HG03196 (cell line): ENCODE data around the gene MEX3D.
"Not testable (repeated sequence)": the region's sequence is repeated elsewhere in the genome, so short reads cannot be mapped to it uniquely, and the experiment has no call there.

ENCODE experiments used
- ATAC-seq: cut with Tn5 transposase; IDR thresholded peaks from one replicate; pipeline ENCODE4 v1.9.1; 2021; ENCODE audit not compliant: unreplicated experiment

The MEX3D gene

DNA sequence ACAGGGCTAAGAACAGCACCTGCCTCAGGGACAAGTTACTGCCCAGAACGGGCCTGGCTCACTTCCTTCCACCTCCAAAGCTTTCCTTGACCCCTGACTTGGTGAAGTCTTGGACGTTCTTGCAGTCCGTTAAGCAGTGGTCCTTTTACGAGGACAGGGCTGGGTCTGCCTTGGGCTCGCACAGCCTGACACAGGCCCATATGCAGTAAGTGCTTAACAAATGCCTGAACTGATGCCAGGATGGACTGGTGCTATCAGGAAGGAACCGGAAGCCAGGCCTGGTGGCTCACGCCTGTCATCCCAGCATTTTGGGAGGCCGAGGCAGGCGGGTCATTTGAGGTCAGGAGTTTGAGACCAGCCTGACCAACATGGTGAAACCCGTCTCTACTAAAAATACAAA lies 46.1 kb downstream of the MEX3D start:
- ATAC-seq: no peak

DNA sequence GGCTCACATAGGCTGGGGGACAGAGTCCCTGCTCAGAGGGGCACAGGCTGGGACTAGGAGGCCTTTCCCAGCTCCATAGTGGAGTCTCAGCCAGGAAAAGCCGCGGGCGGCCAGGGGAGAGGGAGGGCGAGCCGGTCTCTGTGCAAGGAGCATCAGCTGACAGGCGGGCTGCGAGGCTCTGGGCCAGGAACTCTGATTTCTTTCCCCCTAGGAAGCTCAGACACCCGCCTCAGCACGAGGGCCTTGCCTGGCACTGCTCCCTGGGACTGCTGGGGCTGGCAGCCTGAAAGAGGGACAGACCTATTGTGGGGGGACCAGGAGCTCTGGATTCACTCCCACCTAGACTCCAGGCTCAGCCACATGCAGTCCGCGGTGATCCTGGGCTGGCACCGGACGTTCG lies 46.5 kb downstream of the MEX3D start:
- no peak for ATAC-seq

DNA sequence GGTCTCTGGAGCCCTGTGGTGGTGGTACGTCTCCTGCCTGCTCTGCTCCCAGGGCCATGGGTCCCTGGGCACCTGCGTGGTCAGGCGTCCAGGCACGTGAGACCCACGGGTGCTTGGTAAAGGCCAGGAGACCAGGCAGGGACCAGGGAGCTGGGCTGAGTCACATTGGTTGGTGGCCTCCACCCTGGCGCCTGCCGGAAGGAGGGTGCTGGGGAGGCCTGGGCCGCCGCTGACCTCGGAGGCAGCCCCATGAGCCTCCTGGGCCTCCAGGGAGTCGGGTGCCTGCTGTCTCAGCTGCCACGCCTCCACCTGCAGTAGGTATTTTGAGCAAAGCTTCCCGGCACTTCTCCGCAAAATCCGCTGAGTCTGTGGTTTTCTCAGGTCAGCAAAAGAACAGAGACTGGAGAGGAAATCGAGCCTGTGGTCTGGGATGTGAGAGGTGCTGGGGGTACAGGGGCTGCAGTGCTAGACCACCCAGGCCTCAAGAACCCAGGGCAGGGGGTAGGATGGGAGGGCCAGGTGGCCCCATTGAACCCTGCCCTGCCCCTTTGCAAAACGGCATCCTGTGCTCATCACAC lies 47.8 kb downstream of the MEX3D start:
- ATAC-seq: no peak

DNA sequence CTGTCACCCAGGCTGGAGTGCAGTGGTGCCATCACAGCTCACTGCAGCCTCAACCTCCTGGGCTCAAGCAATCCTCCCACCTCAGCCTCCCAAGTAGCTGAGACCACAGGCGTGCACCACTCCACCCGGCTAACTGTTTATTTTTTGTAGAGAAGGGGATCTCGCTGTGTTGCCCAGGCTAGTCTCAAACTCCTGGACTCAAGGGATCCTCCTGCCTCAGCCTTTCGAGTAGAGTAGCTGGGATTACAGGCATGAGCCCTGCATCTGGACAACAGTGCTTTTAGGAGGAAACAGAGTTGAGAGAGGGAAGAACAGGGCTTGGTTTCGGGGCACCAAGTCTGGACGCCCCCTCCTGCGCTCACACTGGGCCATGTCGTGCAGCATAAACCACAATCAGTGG lies 48.3 kb downstream of the MEX3D start:
- ATAC-seq: not testable (repeated sequence)

DNA sequence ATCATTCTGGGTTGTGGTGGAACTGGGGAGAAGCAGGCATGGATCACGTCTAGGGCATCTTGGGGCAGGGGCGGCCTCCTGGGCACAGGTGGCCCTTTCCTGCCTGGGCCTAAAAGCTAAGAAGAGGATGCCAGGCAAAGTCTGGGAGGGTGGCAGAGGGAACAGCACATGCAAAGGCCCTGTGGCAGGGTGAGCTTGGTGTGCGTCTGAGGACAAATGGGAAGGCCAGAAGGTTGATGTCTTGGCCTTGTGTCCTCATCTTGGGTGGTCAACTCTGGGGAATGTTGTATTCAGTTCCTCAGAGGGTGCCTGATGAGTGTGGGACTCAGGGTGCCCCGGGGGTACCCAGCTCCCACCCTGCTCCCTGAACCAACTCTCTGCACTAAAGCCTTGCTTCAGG lies 49.7 kb downstream of the MEX3D start:
- ATAC-seq: no peak

DNA sequence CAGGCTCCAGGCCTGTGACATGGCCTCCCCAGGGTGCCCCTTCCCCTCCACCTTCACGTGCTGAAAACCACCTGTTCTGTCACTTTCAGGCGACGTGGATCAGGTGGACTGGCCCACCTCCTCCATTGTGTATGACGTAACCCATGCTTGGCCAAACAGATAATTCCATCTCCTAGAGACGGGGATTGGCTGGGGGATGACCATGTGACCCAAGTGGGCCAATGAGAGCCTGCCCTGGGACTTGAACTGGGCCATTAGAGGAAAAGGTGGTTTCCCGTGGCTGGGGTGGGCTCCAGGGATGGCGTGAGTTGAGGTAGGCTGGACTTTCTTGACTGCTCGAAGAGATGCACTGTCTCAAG lies 51.8 kb downstream of the MEX3D start:
- ATAC-seq: no peak

DNA sequence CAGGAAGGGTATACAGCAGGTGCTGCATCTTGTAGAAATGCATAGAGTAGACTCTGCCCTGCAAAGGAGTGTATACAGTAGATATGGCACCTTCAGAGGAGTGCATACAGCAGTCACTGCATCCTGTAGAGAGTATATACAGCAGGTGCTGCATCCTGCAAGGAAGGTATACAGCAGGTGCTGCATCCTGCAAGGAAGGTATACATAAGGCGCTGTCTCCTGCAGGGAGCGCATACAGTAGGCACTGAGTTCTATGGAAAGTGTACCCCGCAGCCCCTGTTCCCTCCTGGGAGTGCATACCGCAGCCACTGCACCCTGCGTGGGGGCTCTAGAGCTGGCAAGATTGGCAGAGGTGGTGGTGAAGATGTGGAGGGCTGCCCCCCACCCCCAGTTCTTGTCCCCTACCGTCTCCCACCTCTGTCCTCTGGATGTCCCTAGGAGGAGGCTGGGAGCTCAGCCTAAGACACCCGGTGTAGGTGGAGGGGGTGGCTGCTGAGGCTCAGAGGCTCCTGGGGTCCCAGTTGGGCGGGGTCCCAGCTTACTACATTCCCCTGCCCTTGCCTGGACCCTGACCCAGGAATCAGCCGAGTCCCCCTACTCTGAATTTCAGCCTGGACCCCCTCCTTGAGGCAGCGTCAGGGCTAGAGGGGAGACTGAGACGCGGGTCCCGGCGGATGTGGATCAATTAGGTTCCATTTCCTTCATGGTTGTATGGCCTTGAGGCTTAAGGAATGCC lies 53.0 kb downstream of the MEX3D start:
- ATAC-seq: no peak

DNA sequence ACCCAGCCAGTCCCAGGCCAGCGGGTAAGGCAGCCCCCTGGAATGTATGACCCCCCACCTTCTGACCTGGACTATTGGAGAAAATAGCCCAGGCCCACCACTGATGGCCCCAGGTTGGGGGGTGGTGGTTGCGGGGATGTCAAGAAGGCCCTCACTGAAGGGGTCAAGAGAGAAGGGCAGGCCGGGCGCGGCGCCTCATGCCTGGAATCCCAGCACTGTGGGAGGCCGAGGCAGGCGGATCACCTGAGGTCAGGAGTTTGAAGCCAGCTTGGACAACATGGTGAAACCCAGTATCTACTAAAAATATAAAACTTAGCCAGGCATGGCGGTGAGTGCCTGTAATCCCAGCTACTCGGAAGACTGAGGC lies 53.8 kb downstream of the MEX3D start:
- ATAC-seq: no peak

DNA sequence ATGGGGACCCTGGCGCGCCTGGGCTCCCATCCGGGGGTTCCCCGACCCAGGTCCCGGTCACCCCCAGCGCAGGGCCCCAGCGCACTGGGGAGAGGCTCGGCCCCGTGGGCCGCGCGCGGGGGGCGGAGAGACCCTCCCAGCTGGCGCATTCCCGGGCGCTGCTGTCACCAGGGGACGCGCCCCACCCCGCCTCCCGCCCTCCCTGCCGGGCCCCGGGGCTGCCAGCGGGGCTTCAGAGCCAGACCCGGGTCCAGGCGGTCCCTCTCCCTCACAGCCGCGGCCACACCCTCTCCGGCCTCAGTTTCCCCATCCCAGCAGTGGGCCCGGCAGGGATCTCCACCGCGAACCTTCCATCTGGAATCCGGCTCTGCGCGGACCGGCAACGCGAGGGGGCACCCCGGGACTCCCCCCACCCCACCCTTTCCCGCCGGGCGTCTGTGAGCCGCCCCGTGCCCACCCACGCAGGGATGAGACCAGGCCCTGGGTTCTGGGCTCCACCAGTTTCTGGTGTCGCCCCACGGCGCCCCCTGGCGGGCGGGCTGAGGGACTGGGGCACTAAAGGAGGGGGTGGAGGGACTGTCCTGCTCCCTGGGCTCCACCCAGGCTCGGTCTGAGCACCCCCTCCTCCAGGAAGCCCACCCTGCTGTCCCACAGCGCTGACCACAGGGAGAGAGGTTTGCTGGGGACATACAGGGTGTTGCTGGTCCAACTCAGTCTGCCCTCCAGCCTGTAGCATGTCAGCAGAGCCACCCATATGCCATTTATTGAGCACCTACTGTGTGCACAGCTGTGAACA lies 54.4 kb downstream of the MEX3D start:
- ATAC-seq: no peak

DNA sequence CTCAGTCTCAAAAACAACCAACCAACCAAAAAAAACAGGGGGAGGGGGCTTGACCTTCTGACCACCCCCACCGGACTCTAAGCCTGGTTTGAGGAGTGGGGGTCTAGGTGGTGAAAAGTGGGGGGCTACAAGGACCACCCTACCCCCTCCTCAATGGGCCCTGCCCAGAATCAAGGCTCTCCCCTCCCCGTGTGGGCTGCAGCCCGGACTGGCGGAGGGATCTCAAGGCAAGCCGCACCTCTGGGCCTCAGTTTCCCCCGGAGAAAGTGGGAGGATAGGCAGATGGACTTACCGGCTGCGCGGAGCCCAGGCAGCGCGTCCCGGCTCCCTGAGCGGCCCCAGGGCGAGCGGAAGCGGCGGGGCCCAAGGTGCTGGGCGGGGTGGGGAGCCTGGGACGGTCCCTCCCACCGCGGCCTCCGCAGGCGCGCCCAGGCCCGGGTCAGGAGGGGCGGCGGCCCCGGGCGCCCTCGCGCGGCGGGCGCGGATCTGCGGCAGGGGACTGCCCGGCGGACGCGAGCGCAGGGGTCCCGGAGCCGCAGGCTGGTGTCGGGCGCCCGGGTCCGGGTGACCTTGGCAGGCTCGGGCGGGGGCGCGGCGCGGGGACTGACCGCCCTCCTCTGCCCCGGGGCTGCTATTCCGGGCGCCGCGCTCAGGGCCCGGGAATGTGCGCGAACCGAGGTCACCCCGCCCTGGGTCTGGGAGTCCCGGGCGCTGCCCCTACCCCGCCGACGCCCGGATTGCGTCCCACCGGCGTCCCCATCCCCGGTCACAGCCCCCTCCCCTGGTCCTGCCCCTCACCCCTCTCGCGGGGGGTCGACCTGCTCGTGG lies 55.2 kb downstream of the MEX3D start, which contains the start of gene ADAMTSL5:
TSS of gene ADAMTSL5 (minus strand) at position 349 of the 828 bp plus-strand sequence. CDS start 2,076 bp downstream, outside the sequence.
- ATAC-seq: no peak

DNA sequence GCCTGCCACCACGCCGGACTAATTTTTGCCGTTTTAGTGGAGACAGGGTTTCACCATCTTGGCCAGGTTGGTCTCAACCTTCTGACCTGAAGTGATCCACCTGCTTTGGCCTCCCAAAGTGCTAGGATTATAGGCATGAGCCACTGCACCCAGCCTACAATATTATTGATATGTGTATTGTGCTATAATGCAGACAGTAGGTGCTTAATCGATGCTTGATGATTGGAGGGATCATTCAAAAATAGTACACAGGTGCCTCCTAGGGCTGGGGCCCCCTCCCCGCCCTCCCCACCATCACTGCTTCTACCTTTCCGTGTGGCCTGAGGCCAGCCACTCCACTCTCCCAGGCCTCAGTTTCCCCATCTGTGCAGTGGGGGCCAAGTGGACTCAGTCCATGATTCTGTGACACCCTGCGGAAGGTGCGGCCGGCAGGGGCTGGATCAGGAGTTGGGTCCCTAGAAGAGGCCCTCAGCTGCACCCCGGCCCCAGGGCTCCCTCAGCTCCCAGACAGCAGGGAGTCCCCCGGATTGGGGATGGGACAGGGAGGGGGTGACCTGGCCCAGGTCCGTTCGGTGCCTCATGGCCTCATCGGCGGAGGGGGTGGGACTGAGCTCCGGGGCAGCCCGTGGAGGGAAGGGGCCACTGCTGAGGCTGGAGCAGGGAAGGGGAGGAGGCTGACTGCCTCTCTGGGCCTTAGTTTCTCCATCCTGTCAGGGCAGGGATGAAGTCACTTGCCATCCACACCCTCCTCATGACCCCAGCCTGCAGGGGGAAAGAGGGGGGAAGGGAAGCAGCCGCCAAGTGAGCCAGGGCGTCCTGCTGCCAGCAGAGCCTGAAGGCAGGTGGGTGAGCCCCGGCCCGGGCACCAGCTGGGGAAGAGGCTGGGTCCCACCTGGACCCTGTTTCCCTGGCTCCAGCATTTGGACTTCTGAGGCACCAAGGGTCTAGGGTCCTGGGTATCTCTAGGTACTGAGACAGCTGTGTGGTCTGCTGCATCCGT lies 56.5 kb downstream of the MEX3D start:
- no peak for ATAC-seq

DNA sequence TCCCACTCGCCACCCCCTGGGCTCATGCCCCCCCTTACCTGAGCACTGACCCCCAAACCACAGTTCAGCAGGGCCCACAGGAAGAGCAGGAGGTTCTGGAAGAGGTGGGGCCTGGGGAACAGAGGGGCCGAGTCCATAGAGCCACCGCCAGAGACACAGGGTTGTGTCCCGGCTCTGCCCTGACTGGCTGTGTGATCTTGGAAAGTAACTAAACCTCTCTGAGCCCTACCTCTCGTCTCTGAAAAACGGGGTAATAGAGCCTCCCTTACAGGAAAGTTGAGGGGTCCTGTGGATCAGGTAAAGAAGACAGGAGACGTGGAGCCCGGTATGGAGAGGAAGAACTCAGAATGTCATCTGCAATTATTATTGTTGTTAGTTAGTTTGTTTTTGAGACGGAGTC lies 57.3 kb downstream of the MEX3D start:
- ATAC-seq: no peak

DNA sequence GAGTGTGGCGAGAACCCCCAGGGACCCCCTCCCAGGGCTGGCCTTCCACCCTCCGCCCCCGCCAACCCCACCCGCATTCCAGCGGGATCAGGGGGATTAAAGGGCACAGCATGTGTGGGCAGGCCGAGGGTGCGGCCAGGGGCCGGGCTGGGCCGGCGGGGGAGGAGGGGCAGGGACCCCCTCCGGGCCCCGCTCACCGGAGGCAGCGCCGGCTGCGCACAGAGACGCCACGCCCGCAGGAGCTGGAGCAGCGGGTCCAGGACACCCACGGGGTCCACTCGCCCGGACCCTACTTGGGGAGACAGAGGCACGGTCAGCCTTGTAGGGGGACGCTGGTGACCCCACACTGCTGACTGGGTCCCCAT lies 57.7 kb downstream of the MEX3D start:
- no peak for ATAC-seq

DNA sequence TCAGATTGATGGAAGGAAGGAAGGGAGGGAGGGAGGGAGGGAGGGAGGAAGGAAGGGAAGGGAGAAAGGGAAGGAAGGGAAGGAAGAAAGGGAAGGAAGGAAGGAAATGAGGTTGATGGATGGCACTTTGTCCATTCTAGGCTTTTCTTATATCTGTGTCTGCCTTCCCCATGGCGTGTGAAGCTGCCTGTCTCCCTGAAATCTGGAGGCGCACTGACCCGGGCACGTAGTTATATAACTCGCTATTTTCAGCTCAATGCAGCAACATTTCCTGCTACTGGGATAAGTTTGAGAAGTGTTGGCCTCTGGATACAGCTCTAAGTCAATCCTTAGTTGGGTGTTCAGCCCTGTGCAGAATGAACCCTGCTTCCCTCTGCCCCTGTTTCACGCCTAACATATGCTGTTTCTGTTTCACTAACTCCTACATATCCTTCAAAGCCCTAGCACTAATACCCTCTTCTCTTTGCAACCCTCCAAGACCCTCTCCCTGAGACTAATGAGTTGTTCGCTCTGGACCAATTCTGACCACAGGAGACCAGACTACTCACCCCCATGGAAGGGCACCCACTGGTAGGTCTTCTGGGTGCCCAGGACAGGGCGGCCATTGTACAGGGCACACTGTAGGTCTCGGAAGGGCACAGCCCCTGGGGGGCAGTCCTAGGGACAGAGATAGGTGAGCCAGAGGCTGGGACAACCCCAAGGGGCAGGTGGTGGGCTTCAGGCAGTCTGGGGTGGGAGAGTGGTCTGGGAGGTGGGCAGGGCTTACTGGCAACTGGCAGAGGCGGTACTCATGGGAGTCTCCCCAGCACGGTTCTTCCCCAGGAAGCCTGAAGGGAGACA lies 58.3 kb downstream of the MEX3D start:
- no peak for ATAC-seq

DNA sequence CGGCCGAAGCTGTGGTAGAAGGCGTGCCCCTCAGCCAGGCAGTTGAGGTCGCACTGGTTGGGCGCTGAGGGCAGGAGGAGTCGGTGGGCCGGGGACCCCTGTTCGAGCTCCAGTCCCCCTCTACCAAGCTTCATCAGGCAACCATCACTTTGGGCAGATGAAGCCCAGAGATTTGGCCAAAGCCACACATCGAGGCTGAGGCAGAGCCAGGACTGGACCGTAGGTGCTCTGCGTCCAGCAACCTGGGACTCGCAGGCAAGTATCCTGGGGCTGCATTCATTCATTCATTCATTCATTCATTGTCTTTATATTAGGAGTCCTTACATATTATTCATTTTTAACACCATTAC lies 59.6 kb downstream of the MEX3D start:
- ATAC-seq: no peak

DNA sequence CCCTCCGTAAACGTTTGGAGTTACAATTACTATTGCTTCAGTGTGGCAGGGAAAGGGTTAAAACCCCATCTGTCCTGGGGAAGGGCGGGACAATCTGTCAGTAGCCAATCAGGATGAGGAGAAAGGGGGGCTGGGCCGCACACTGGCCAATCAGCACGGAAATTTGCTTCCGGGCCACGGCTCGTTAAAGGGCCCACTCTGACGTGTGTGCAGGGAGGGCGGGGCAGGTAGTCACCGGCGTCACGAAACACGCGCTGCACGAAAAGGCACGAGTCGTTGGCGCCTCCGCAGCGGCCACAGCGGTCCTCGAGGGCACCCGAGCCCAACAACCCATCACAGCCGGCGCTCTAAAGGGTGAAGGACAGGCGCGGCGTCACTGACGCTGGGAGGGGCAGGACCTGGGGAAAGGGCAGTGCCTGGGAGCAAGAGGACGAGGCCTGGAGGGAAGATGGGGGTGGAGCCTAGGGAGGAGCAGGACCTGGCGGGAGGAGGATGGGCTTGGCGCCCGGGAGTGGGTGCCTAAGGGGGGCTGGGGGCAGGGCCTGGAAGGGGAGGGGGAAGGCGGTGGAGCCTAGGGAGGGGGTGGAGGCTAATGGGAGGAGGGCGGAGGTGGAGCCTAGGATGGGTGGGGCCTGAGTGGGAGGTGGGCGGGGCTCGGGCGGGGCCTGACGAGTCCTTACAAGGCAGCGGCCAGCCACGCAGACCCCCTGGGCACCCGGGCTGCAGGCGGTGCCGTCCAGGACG lies 60.2 kb downstream of the MEX3D start:
- no peak for ATAC-seq

DNA sequence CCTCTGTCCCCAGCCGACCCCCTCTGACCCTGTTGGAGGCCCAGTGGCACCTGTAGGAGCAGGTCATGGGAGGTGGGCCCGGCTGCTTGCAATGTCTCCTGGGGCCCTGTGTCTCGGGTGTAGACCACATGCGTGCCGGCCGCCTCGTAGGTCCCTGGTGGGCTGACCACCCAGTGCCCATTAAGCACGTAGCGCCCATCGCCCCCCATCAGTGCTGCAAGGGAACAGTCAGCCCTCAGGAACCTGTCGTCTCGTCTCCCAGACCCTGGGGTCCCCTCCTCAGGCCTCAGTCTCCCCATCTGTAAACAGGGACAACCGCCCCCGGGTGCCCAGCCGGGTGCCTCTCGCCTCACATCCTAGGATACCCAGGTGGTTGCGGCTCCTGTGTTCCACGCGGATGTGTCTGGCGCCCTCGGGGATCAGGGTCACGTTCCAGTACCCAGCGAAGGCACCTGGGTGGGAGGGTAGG lies 60.9 kb downstream of the MEX3D start:
- no peak for ATAC-seq

DNA sequence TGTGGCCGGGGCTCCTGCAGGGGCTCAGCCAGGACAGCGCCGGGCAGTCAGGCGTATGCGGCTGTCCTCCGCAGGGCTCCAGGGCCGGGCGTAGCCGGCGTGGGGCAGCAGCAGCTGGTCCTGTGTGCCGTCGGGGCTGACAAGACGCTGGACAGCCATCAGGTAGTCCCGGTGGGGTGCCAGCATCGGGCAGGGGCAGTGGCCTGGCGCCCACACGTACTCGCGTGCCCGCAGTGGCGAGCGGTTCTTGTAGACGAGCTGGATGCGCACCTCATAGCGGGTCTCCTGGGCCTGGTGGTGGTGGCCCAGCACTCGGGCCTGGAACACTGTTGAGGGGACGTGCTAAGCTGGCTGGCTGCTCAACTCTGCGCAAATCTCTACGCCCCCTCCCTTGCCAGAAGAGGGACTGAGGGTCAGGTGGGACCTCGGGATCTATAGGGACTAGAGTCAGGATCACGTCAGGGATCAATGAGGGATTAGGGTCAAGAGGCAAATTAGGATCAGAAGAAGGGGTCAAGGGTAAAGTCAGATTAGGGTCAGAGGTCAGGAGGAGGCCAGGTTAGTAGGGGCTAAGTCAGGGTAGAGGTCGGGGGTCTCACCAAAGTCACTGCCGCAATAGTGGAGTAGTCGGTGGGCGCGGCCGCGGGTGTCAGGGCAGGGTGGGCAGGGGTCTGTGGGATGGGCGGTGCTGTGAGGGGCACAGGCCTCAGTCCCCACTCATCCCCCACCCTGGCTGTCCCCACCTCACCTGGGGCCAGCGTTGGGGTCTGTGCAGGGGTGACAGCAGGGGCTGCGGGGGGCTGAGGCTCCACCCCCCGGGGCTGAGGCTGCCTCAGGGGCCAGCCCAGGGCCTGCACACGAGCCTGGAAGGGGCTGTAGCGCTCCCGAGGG lies 61.9 kb downstream of the MEX3D start:
- no peak for ATAC-seq
